ENCODE data around the gene PDYN.

PDYN gene

GRCh38 chr20:1997483-1998192 lies 3.8 kb upstream of the PDYN start:
- no peaks in the 10 kb centered on the region for H3F3A ChIP-seq (ENCODE audit: control insufficient read depth, insufficient read depth)
- H3K36me3 ChIP-seq (ENCODE audit: control insufficient read depth, low read length), result no peaks in the 10 kb centered on the region
- peaks cover 13% of the 10 kb centered on the region for H3K27me3 ChIP-seq (ENCODE audit: control insufficient read depth, low read length)
- no peaks in the 10 kb centered on the region for H3K4me1 ChIP-seq (ENCODE audit: control insufficient read depth, low read length)
- H4K20me1 ChIP-seq (ENCODE audit: control insufficient read depth, insufficient read depth, low read depth, low read length), result no peaks in the 10 kb centered on the region
- TF ChIP-seq EZH2phosphoT487 (IDR thresholded peaks at IDR 0.05; ENCODE audit: borderline replicate concordance, low read length) (no peak), CTCF (IDR thresholded peaks at IDR 0.05; ENCODE audit: low read depth, low read length, poor library complexity, severe bottlenecking) (no peak)
- no peak overlapping the region for H3K4me2 ChIP-seq (ENCODE audit: low read length)
- H3K27ac ChIP-seq (ENCODE audit: low read depth, low read length), result no peak overlapping the region
- H3K9me2 ChIP-seq (replicated peaks; ENCODE audit: control insufficient read depth, low read length), result no peaks in the 10 kb centered on the region
- no peaks in the 10 kb centered on the region for H3K79me2 ChIP-seq (ENCODE audit: control insufficient read depth, low read length)
- H3K9me3 ChIP-seq (ENCODE audit: control insufficient read depth, insufficient read depth, low read length), result no peaks in the 10 kb centered on the region
- no peak overlapping the region for H3K4me3 ChIP-seq (ENCODE audit: low read length)

- Histone ChIP-seq H3K4me2 (ENCODE audit: low read length) (no peak overlapping the region), H3K4me1 (ENCODE audit: control insufficient read depth, low read length) (no peaks in the 10 kb centered on the region), H3K4me3 (ENCODE audit: low read length) (no peak overlapping the region), H3K9me3 (ENCODE audit: control insufficient read depth, insufficient read depth, low read length) (no peaks in the 10 kb centered on the region), H4K20me1 (ENCODE audit: control insufficient read depth, insufficient read depth, low read depth, low read length) (no peaks in the 10 kb centered on the region), H3K27me3 (ENCODE audit: control insufficient read depth, low read length) (peaks cover 18% of the 10 kb centered on the region), H3K9me2 (replicated peaks; ENCODE audit: control insufficient read depth, low read length) (no peaks in the 10 kb centered on the region), H3K27ac (ENCODE audit: low read depth, low read length) (no peak overlapping the region), H3K36me3 (ENCODE audit: control insufficient read depth, low read length) (no peaks in the 10 kb centered on the region), H3K79me2 (ENCODE audit: control insufficient read depth, low read length) (no peaks in the 10 kb centered on the region), H3F3A (ENCODE audit: control insufficient read depth, insufficient read depth) (no peaks in the 10 kb centered on the region)
- TF ChIP-seq EZH2phosphoT487 (IDR thresholded peaks at IDR 0.05; ENCODE audit: borderline replicate concordance, low read length), result no peak
- no peak for TF ChIP-seq CTCF (IDR thresholded peaks at IDR 0.05; ENCODE audit: low read depth, low read length, poor library complexity, severe bottlenecking)
These were observed 1.9 kb upstream of the PDYN start for GRCh38 chr20:1995531-1996310.

GRCh38 chr20:1994627-1995026 lies 769 bp upstream of the PDYN start:
- no peak overlapping the region for H3K4me2 ChIP-seq (ENCODE audit: low read length)
- no peaks in the 10 kb centered on the region for H3K36me3 ChIP-seq (ENCODE audit: control insufficient read depth, low read length)
- no peaks in the 10 kb centered on the region for H3K9me2 ChIP-seq (replicated peaks; ENCODE audit: control insufficient read depth, low read length)
- no peak for TF ChIP-seq CTCF (IDR thresholded peaks at IDR 0.05; ENCODE audit: low read depth, low read length, poor library complexity, severe bottlenecking)
- no peak overlapping the region for H3K4me3 ChIP-seq (ENCODE audit: low read length)
- H3K79me2 ChIP-seq (ENCODE audit: control insufficient read depth, low read length), result no peaks in the 10 kb centered on the region
- no peak overlapping the region for H3K27ac ChIP-seq (ENCODE audit: low read depth, low read length)
- H3F3A ChIP-seq (ENCODE audit: control insufficient read depth, insufficient read depth), result no peaks in the 10 kb centered on the region
- no peaks in the 10 kb centered on the region for H3K9me3 ChIP-seq (ENCODE audit: control insufficient read depth, insufficient read depth, low read length)
- H3K27me3 ChIP-seq (ENCODE audit: control insufficient read depth, low read length), result peaks cover 18% of the 10 kb centered on the region
- no peaks in the 10 kb centered on the region for H4K20me1 ChIP-seq (ENCODE audit: control insufficient read depth, insufficient read depth, low read depth, low read length)
- H3K4me1 ChIP-seq (ENCODE audit: control insufficient read depth, low read length), result no peaks in the 10 kb centered on the region
